GM06990 (cell line): ENCODE results near the gene WBP11.

Experiments used
- DNase-seq: peaks from one replicate; pipeline ENCODE4 v3.0.0-alpha.2; 2011; ENCODE audit not compliant: insufficient read length; ENCODE audit errors: extremely low read depth
- H3K27me3 ChIP-seq: replicated peaks from 2 replicates; pipeline ENCODE4 v1.6.0; 2011; ENCODE audit warnings: low read length; ENCODE audit not compliant: control insufficient read depth, insufficient read depth
- H3K36me3 ChIP-seq: 2 replicates; pipeline ENCODE4 v1.5.1; 2011; ENCODE audit warnings: low read length; ENCODE audit not compliant: control insufficient read depth, insufficient read depth
- H3K4me3 ChIP-seq: replicated peaks from 2 replicates; pipeline ENCODE4 v1.5.1; 2011; ENCODE audit warnings: low read depth, mild to moderate bottlenecking, control low read depth, low read length
- TF ChIP-seq, protein P1 (sequence below): IDR thresholded peaks from 2 replicates; pipeline ENCODE4 v1.5.1; 2011; ENCODE audit warnings: low read length, control low read depth, mild to moderate bottlenecking, inconsistent platforms; ENCODE audit not compliant: insufficient read depth, poor library complexity, severe bottlenecking

WBP11 gene

GRCh38 chr12:14779834-14780233 lies 23.4 kb downstream of the WBP11 start:
- TF ChIP-seq, protein P1, sequence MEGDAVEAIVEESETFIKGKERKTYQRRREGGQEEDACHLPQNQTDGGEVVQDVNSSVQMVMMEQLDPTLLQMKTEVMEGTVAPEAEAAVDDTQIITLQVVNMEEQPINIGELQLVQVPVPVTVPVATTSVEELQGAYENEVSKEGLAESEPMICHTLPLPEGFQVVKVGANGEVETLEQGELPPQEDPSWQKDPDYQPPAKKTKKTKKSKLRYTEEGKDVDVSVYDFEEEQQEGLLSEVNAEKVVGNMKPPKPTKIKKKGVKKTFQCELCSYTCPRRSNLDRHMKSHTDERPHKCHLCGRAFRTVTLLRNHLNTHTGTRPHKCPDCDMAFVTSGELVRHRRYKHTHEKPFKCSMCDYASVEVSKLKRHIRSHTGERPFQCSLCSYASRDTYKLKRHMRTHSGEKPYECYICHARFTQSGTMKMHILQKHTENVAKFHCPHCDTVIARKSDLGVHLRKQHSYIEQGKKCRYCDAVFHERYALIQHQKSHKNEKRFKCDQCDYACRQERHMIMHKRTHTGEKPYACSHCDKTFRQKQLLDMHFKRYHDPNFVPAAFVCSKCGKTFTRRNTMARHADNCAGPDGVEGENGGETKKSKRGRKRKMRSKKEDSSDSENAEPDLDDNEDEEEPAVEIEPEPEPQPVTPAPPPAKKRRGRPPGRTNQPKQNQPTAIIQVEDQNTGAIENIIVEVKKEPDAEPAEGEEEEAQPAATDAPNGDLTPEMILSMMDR = no peak
- H3K4me3 ChIP-seq = no peak overlapping the region
- H3K27me3 ChIP-seq = no peaks in the 10 kb centered on the region
- no peaks in the 10 kb centered on the region for H3K36me3 ChIP-seq
- DNase-seq = no peak

DNA sequence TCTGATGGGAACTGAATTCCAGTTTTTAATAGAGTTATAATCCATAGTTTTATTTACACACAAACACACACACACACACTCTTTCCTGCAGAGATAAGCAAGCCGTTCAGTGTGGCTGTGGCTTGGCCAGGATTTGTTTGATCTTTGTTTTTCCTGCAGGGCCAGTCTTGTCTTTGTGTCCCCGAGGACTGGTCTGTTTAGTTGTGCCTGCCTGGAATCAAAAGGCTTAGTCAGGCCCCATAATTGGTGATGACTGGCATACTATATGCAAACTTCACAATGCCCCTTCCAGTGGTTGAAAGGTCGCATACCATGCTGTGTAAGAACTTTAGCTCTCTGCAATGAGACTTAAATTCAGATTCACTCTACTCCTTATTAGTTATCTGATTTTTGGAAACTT lies 26.0 kb downstream of the WBP11 start:
- no peaks in the 10 kb centered on the region for H3K27me3 ChIP-seq
- no peak overlapping the region for H3K4me3 ChIP-seq
- TF ChIP-seq, protein P1 = no peak
- no peaks in the 10 kb centered on the region for H3K36me3 ChIP-seq
- DNase-seq = no peak

GRCh38 chr12:14776236-14776961 lies 26.9 kb downstream of the WBP11 start:
- DNase-seq = no peak
- Histone ChIP-seq H3K4me3 (no peak overlapping the region), H3K27me3 (no peaks in the 10 kb centered on the region), H3K36me3 (no peaks in the 10 kb centered on the region)
- TF ChIP-seq, protein P1 = peak; percentile 39

- Histone ChIP-seq H3K27me3 (no peaks in the 10 kb centered on the region), H3K36me3 (no peaks in the 10 kb centered on the region), H3K4me3 (no peak overlapping the region; the same call in 1 of the 2 replicates)
- TF ChIP-seq, protein P1 = no peak
- DNase-seq = no peak
Observed at GRCh38 chr12:14775636-14775980, 27.7 kb downstream of the WBP11 start.

GRCh38 chr12:14774906-14775635 lies 28.2 kb downstream of the WBP11 start:
- DNase-seq = peak; percentile 58

More at GRCh38 chr12:14774906-14775635, 28.2 kb downstream of the WBP11 start:
- Histone ChIP-seq H3K36me3 (no peaks in the 10 kb centered on the region), H3K4me3 (peak overlapping the region; percentile 65), H3K27me3 (no peaks in the 10 kb centered on the region)
- TF ChIP-seq, protein P1 = no peak
